AG09309 (cell line): ENCODE measurements around the gene PRR16.
"Not testable (repeated sequence)": the region's sequence is repeated elsewhere in the genome, so short reads cannot be mapped to it uniquely, and the experiment has no call there.

Experiments
- DNase-seq: peaks from one replicate; pipeline ENCODE4 v3.0.0-alpha.2; 2010; ENCODE audit warnings: low read depth
- H3K4me3 ChIP-seq: 2 replicates; pipeline ENCODE4 v1.5.1; 2011; ENCODE audit warnings: mild to moderate bottlenecking, low read depth, low read length, moderate library complexity; ENCODE audit not compliant: control insufficient read depth
- CTCF ChIP-seq: IDR thresholded peaks from 2 replicates; pipeline ENCODE4 v1.5.1; 2011; ENCODE audit warnings: mild to moderate bottlenecking, low read depth, low read length, inconsistent platforms; ENCODE audit not compliant: insufficient read depth, control insufficient read depth; ENCODE audit errors: missing control alignments

Gene PRR16

GRCh38 chr5:120463991-120464626 is at the start of gene PRR16:
TSS of gene PRR16 (plus strand) at chr5:120464300.
- TF ChIP-seq CTCF, result no peak
- H3K4me3 ChIP-seq, result peak within 1 kb of the TSS; percentile 98
- no peak for DNase-seq

GRCh38 chr5:120415985-120416384 is 48.1 kb upstream of the PRR16 start:
- TF ChIP-seq CTCF, result no peak
- no peak for DNase-seq
- H3K4me3 ChIP-seq, result no peak overlapping the region

- TF ChIP-seq CTCF, result no peak
- no peak overlapping the region for H3K4me3 ChIP-seq
- no peak for DNase-seq
Observed at GRCh38 chr5:120419127-120419526, 45.0 kb upstream of the PRR16 start.

- H3K4me3 ChIP-seq, DNase-seq: not testable (repeated sequence)
Observed at GRCh38 chr5:120426633-120427275, 37.3 kb upstream of the PRR16 start.

GRCh38 chr5:120430572-120430971 is 33.5 kb upstream of the PRR16 start:
- TF ChIP-seq CTCF, result no peak
- no peak overlapping the region for H3K4me3 ChIP-seq
- no peak for DNase-seq

GRCh38 chr5:120432861-120433260 is 31.2 kb upstream of the PRR16 start:
- DNase-seq, result no peak
- H3K4me3 ChIP-seq, result no peak overlapping the region
- no peak for TF ChIP-seq CTCF

GRCh38 chr5:120435129-120435528 is 29.0 kb upstream of the PRR16 start:
- no peak for DNase-seq
- H3K4me3 ChIP-seq, result no peak overlapping the region
- TF ChIP-seq CTCF, result no peak
